ENCODE results near the gene LLGL1. TPM values are rescaled to one million over a fixed set of nuclear protein-coding genes. Genes with fewer than 3 reads are reported as not detected.
A peak's percentile ranks its signal among the peaks of the same experiment; 100 is the strongest.

The LLGL1 gene
- total RNA-seq, 4 donors from 2014 or later: 11.1 to 18.0 (median 14.9) TPM

DNA sequence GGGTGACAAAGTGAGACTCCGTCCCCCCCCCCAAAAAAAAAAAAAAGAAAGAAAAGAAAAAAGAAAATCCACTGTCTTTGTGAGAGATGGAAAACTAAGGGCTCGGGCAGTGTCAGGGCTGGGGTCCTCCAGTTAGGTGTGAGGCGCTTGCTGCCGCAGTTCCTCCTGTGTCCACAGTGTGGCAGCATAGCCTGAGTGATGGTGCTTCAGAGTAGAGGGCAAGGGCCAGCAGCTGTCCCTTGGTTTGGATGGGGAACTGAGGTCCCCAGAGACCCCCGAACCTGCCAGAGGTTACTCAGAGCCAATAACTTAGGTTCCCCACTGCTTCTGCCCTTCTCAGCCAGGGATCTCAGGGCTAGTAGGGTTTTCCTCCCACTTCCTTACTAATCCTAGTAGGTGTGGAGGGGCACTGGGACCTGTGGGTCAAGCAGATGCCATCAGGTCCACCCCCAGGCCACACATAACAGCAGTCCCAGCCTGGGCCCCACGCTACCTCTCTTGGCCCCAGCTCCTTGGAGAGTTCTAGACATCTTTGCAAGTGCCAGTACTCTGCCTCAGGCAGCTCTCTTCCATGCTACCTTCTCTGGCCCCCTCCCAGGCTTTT is 7.9 kb upstream of the LLGL1 start:
- Histone ChIP-seq H3K4me3 (no peak overlapping the region), H3K4me1 (peaks cover 0 to 3% (median 0%) of the 10 kb centered on the region in 4 donors), H3K9me3 (no peaks in the 10 kb centered on the region), H3K36me3 (no peaks in the 10 kb centered on the region), H3K27ac (no peak overlapping the region), H3K27me3 (no peaks in the 10 kb centered on the region)
- intact Hi-C loops (cut with DNase I; ENCODE audit: low total_unique reads) (no loop called here), in situ Hi-C loops (cut with MboI; ENCODE audit: low pct_ligation_motif_present in 1 of 4, low pct_unique_long_range_greater_than_20kb in 1 of 4, low sequenced_read_pairs in 3 of 4) (loop anchor here in 2 of 4 donors (10.0 kb wide), 3 partner anchors 57 to 87 kb away; no protein-coding TSS in a partner anchor)
- peak; percentile 82 for DNase-seq
- TF ChIP-seq EP300 (IDR thresholded peaks at IDR 0.05; ENCODE audit: low read depth) (no peak), POLR2AphosphoS5 (IDR thresholded peaks at IDR 0.05) (no peak), POLR2A (IDR thresholded peaks at IDR 0.05) (no peak)
- TF ChIP-seq, protein P1, sequence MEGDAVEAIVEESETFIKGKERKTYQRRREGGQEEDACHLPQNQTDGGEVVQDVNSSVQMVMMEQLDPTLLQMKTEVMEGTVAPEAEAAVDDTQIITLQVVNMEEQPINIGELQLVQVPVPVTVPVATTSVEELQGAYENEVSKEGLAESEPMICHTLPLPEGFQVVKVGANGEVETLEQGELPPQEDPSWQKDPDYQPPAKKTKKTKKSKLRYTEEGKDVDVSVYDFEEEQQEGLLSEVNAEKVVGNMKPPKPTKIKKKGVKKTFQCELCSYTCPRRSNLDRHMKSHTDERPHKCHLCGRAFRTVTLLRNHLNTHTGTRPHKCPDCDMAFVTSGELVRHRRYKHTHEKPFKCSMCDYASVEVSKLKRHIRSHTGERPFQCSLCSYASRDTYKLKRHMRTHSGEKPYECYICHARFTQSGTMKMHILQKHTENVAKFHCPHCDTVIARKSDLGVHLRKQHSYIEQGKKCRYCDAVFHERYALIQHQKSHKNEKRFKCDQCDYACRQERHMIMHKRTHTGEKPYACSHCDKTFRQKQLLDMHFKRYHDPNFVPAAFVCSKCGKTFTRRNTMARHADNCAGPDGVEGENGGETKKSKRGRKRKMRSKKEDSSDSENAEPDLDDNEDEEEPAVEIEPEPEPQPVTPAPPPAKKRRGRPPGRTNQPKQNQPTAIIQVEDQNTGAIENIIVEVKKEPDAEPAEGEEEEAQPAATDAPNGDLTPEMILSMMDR (IDR thresholded peaks at IDR 0.05): peak; percentile 81 to 95 (median 95)
- 0 to 8% methylated on average over 3 to 5 of the region's 6 CpGs for WGBS, 2 donors (ENCODE audit: low coverage in 1 of 2)

DNA sequence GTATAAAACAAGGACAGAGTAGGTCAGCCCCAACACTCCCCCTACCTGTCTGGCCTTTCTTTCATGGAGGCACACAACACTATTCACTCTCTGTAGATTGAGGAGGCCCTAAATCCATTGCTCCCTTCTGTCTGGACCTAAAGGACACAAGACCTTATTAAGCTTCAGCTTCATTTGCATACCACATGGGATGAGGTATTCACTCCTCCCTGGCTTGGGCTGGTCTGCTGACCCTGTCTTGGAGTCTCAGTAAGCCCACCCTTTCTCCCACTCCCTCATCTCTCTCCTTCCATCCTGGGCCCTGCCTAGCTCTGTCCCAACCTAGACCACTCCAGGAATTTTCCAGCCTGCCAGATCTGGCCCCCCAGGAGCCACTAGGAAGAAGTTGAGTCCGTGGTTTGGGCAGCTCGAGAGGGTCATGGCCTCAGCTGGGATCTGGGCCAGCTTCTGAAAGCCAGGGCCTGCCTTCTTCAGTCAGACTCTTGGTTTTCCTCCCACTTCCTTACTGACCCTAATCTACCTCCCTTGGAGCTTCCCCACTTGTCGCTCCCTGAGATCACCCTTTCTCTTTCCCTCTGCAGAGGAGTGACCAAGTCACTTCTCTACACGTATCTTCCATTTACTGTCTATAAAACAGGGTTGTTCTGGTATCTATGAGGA is 6.5 kb upstream of the LLGL1 start:
- WGBS, 2 donors (ENCODE audit: low coverage in 1 of 2): 52 to 60% methylated on average over 2 to 4 of the region's 4 CpGs
- Histone ChIP-seq H3K36me3 (no peaks in the 10 kb centered on the region), H3K27ac (no peak overlapping the region), H3K9me3 (no peaks in the 10 kb centered on the region), H3K4me1 (peaks cover 0 to 3% (median 0%) of the 10 kb centered on the region in 4 donors), H3K4me3 (no peak overlapping the region), H3K27me3 (no peaks in the 10 kb centered on the region)
- DNase-seq: no peak
- in situ Hi-C loops (cut with MboI; ENCODE audit: low pct_ligation_motif_present in 1 of 4, low pct_unique_long_range_greater_than_20kb in 1 of 4, low sequenced_read_pairs in 3 of 4) (loop anchor here in 2 of 4 donors (10.0 kb wide), 3 partner anchors 56 to 86 kb away; no protein-coding TSS in a partner anchor), intact Hi-C loops (cut with DNase I; ENCODE audit: low total_unique reads) (no loop called here)
- TF ChIP-seq, protein P1 (IDR thresholded peaks at IDR 0.05): no peak
- TF ChIP-seq POLR2AphosphoS5 (IDR thresholded peaks at IDR 0.05): no peak
- no peak for TF ChIP-seq EP300 (IDR thresholded peaks at IDR 0.05; ENCODE audit: low read depth)
- TF ChIP-seq POLR2A (IDR thresholded peaks at IDR 0.05): no peak

- Histone ChIP-seq H3K4me1 (peaks cover 5 to 18% (median 14%) of the 10 kb centered on the region in 4 donors), H3K27me3 (no peaks in the 10 kb centered on the region), H3K36me3 (no peaks in the 10 kb centered on the region), H3K9me3 (no peaks in the 10 kb centered on the region), H3K4me3 (no peak overlapping the region), H3K27ac (peak overlapping the region in 3 of 4 donors; percentile 54 to 70 (median 61))
- WGBS, 2 donors (ENCODE audit: low coverage in 1 of 2): 99% methylated on average over 4 of the region's 4 CpGs; no CpG with 5 or more reads in 1 of the 2 donors
- no peak for DNase-seq
- no peak for TF ChIP-seq POLR2AphosphoS5 (IDR thresholded peaks at IDR 0.05)
- TF ChIP-seq POLR2A (IDR thresholded peaks at IDR 0.05): no peak
- TF ChIP-seq, protein P1 (IDR thresholded peaks at IDR 0.05): no peak
- no peak for TF ChIP-seq EP300 (IDR thresholded peaks at IDR 0.05; ENCODE audit: low read depth)
- in situ Hi-C loops (cut with MboI; ENCODE audit: low pct_ligation_motif_present in 1 of 4, low pct_unique_long_range_greater_than_20kb in 1 of 4, low sequenced_read_pairs in 3 of 4) (no loop called here), intact Hi-C loops (cut with DNase I; ENCODE audit: low total_unique reads) (no loop called here)
These were observed 1.4 kb upstream of the LLGL1 start for GRCh38 chr17:18224053-18224386.

- no peaks in the 10 kb centered on the region for H3K27me3 ChIP-seq
- no peak for DNase-seq
- intact Hi-C loops (cut with DNase I; ENCODE audit: low total_unique reads) (no loop called here), in situ Hi-C loops (cut with MboI; ENCODE audit: low pct_ligation_motif_present in 1 of 4, low pct_unique_long_range_greater_than_20kb in 1 of 4, low sequenced_read_pairs in 3 of 4) (no loop called here)
- peak overlapping the region; percentile 54 to 70 (median 60) for H3K27ac ChIP-seq
- H3K9me3 ChIP-seq: no peaks in the 10 kb centered on the region
- peak overlapping the region in 3 of 4 donors; percentile 28 to 51 (median 31) for H3K4me3 ChIP-seq
- H3K36me3 ChIP-seq: no peaks in the 10 kb centered on the region
- peaks cover 5 to 15% (median 14%) of the 10 kb centered on the region in 4 donors for H3K4me1 ChIP-seq
- TF ChIP-seq, protein P1 (IDR thresholded peaks at IDR 0.05): no peak
- no peak for TF ChIP-seq EP300 (IDR thresholded peaks at IDR 0.05; ENCODE audit: low read depth)
- TF ChIP-seq POLR2AphosphoS5 (IDR thresholded peaks at IDR 0.05): no peak
- no peak for TF ChIP-seq POLR2A (IDR thresholded peaks at IDR 0.05)
- 0 to 59% methylated on average over 2 to 23 of the region's 23 CpGs for WGBS, 2 donors (ENCODE audit: low coverage in 1 of 2)
These were observed 881 bp upstream of the LLGL1 start for GRCh38 chr17:18224387-18225120.

All from transverse colon (tissue), 4 donors.